ENCODE data around the gene PRSS3. TPM values are rescaled to one million over a fixed set of nuclear protein-coding genes. Genes with fewer than 3 reads are reported as not detected.

Gene PRSS3
- total and polyA plus RNA-seq, 9 of the 15 experiments (the other 6 are each of a cell fraction or from before 2014, with no cell fraction given): 0.35 to 0.42 TPM; not detected in 7

DNA sequence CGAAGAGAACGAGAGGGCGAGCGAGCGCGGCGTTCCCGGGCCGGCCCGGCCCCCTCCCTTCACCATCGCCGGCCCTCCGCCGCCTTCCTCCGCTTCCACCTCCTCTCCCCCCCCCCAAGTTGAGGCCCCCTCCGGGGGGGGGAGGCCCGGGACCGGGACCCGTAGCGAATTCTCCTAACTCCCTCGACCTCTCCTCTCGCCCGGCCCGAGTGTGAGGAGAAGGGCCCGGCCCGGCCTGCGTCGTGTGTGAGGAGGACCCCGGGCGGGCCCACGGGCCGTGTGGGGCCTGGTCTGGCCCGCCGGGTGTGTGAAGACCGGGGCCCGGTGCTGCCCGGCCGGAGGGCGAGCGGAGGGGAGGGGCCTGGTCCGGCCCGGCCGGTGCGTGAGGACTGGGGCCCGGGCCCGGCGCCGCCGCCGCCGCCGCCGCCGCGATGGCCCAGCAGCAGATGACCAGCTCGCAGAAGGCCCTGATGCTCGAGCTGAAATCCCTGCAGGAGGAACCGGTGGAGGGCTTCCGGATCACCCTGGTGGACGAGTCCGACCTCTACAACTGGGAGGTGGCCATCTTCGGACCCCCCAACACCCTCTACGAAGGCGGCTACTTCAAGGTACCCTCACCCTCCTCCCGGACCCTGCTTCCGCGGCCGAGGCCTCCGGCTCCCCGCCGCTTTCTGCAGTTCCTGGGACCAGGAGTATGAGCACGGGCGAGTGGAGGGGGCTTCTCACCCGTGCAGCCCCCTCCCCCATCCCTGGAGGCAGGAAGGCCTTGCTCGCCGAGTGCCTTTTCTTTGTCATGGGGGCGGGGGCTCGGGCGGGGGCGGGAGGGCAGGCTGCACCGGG lies 22.2 kb downstream of the PRSS3 start (continued):
- TF ChIP-seq, protein P1, sequence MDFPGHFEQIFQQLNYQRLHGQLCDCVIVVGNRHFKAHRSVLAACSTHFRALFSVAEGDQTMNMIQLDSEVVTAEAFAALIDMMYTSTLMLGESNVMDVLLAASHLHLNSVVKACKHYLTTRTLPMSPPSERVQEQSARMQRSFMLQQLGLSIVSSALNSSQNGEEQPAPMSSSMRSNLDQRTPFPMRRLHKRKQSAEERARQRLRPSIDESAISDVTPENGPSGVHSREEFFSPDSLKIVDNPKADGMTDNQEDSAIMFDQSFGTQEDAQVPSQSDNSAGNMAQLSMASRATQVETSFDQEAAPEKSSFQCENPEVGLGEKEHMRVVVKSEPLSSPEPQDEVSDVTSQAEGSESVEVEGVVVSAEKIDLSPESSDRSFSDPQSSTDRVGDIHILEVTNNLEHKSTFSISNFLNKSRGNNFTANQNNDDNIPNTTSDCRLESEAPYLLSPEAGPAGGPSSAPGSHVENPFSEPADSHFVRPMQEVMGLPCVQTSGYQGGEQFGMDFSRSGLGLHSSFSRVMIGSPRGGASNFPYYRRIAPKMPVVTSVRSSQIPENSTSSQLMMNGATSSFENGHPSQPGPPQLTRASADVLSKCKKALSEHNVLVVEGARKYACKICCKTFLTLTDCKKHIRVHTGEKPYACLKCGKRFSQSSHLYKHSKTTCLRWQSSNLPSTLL (IDR thresholded peaks at IDR 0.05): no peak
- TF ChIP-seq GATAD2B (IDR thresholded peaks at IDR 0.05; ENCODE audit: borderline replicate concordance): peak; percentile 47; the same call in 1 of the 2 replicates

DNA sequence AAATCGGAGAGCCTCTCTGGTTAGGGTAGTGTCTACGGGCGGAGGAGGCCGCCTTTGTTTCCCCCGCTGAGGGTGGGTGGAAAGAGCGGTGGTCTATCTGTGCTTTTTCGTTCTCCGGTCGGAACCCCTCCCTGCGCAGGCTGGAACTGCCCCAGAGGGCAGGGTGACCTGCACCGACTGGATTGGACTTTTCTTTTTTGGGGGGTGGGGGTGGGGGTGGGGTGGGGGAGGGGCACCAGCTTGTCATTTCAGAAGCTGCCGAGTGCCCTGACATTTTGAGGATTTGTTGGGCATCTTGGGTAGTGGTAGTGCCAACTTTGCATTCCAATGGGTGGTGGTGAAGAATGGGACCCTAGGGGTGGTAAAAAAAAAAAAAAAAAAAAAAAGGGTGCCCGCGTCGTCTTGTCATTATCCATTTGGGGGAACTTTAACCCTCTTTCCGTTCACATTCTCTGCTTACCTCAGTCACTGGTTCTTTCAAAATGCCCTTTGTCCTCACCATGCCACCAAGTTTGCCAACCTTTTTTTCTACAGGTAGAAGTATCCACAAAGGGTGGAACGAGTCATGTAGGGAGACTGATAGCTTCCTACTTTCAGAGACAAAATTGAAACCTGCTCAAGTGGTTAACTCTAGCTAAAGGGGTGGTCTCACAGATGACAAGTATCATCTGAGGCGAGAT lies 22.9 kb downstream of the PRSS3 start:
- Histone ChIP-seq H3K9me1 (ENCODE audit: control insufficient read depth, insufficient read depth, low read length) (no peaks in the 10 kb centered on the region), H3K4me3 (peak overlapping the region; percentile 85), H4K20me1 (replicated peaks; ENCODE audit: control insufficient read depth, insufficient read depth, low read length) (no peaks in the 10 kb centered on the region), H3K4me1 (replicated peaks in 1 of 2; ENCODE audit: control insufficient read depth in 2 of 2, insufficient read depth in 2 of 2, low read length in 2 of 2) (peaks cover 11 to 18% of the 10 kb centered on the region in 2 experiments; a peak in 4 of 5 replicates), H2AFZ (ENCODE audit: low read depth, low read length) (no peak overlapping the region), H3K27me3 (ENCODE audit: control insufficient read depth in 2 of 2, insufficient read depth in 2 of 2, low read length in 2 of 2) (no peaks in the 10 kb centered on the region), H3K4me2 (ENCODE audit: insufficient read depth, low read length) (peak overlapping the region; percentile 77), H3K9me3 (replicated peaks; ENCODE audit: control insufficient read depth, insufficient read depth, low read depth, low read length) (no peaks in the 10 kb centered on the region), H3K79me2 (ENCODE audit: control insufficient read depth, insufficient read depth, low read length) (peaks cover 61% of the 10 kb centered on the region), H3K27ac (ENCODE audit: extremely low read depth, low read depth, low read length) (peak overlapping the region; percentile 92), H3K9ac (ENCODE audit: insufficient read depth in 1 of 2, low read depth in 2 of 2, low read length in 2 of 2) (peak overlapping the region; percentile 78 to 87), H3K36me3 (ENCODE audit: control insufficient read depth, insufficient read depth, low read length) (no peaks in the 10 kb centered on the region)
- DNase-seq (ENCODE audit: extremely low read depth in 1 of 4, low spot score in 3 of 4) (no peak), ATAC-seq (no peak), FAIRE-seq (peak; percentile 11)
- 0% methylated on average over 4 of the region's 18 CpGs for WGBS (ENCODE audit: insufficient coverage, low coverage, missing lambda C conversion rate)
- POLR2A ChIA-PET: interaction anchor here (0.5 to 1.2 kb wide), 2 partner anchors 42 to 91 kb away, joined by 3 read pairs; no protein-coding TSS in a partner anchor
- intact Hi-C loops (cut with micrococcal nuclease) (loop anchor here (10.0 kb wide), 1 partner anchor 96 kb away; no protein-coding TSS in a partner anchor), in situ Hi-C loops (cut with MboI) (no loop called here)
- CTCF ChIA-PET (ENCODE audit: low intra/inter-chr PET ratio): no interaction called here
- TSS peak; percentile 54 for BruUV-seq (replicated peaks)
- no peak for TF ChIP-seq TCF3 (CRISPR knock-in tag; IDR thresholded peaks at IDR 0.05)
- TF ChIP-seq, protein P2, sequence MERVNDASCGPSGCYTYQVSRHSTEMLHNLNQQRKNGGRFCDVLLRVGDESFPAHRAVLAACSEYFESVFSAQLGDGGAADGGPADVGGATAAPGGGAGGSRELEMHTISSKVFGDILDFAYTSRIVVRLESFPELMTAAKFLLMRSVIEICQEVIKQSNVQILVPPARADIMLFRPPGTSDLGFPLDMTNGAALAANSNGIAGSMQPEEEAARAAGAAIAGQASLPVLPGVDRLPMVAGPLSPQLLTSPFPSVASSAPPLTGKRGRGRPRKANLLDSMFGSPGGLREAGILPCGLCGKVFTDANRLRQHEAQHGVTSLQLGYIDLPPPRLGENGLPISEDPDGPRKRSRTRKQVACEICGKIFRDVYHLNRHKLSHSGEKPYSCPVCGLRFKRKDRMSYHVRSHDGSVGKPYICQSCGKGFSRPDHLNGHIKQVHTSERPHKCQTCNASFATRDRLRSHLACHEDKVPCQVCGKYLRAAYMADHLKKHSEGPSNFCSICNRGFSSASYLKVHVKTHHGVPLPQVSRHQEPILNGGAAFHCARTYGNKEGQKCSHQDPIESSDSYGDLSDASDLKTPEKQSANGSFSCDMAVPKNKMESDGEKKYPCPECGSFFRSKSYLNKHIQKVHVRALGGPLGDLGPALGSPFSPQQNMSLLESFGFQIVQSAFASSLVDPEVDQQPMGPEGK (CRISPR knock-in tag; IDR thresholded peaks at IDR 0.05; ENCODE audit: borderline replicate concordance): no peak
- no peak for TF ChIP-seq EGR1 (conservative IDR thresholded peaks at IDR 0.05)
- TF ChIP-seq ZNF384 (IDR thresholded peaks at IDR 0.05; ENCODE audit: low read depth, low read length): peak; percentile 26; the same call in 1 of the 2 replicates
- no peak for TF ChIP-seq KAT8 (IDR thresholded peaks at IDR 0.05; ENCODE audit: low read depth)
- TF ChIP-seq ZNF140 (CRISPR knock-in tag; IDR thresholded peaks at IDR 0.05): no peak
- TF ChIP-seq, protein P3, sequence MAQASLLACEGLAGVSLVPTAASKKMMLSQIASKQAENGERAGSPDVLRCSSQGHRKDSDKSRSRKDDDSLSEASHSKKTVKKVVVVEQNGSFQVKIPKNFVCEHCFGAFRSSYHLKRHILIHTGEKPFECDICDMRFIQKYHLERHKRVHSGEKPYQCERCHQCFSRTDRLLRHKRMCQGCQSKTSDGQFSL (CRISPR knock-in tag; IDR thresholded peaks at IDR 0.05): no peak; the same call in 1 of the 2 replicates
- TF ChIP-seq, protein P3 (tag; IDR thresholded peaks at IDR 0.05): peak in 1 of 2 experiments; percentile 47; a peak in 1 of 4 replicates
- TF ChIP-seq NR2C2 (CRISPR knock-in tag; IDR thresholded peaks at IDR 0.05): no peak
- TF ChIP-seq NR2C2 (tag; IDR thresholded peaks at IDR 0.05): no peak
- TF ChIP-seq ZNF282 (CRISPR knock-in tag; IDR thresholded peaks at IDR 0.05): no peak
- no peak for TF ChIP-seq MEF2A (IDR thresholded peaks at IDR 0.05; ENCODE audit: control insufficient read depth, low read depth, low read length)
